Subcutaneous abdominal adipose tissue (tissue), 5 donors: ENCODE results near the gene UBE2J1.
"Not testable (repeated sequence)": the region's sequence is repeated elsewhere in the genome, so short reads cannot be mapped to it uniquely, and the experiment has no call there.

Experiments
- H3K27ac ChIP-seq: one replicate; pipeline ENCODE4 v1.7.0; 2013; ENCODE audit warnings: low read depth, mild to moderate bottlenecking, inconsistent platforms, low read length, moderate library complexity
- H3K27me3 ChIP-seq, 5 donors: one replicate each; pipeline ENCODE4 v1.7.0; 2013; ENCODE audit warnings: low read length in 5 of 5, inconsistent platforms in 1 of 5; ENCODE audit not compliant: control insufficient read depth in 5 of 5, insufficient read depth in 4 of 5
- H3K36me3 ChIP-seq, 5 donors: one replicate each; pipeline ENCODE4 v1.7.0; 2013; ENCODE audit warnings: low read length in 5 of 5; ENCODE audit not compliant: control insufficient read depth in 5 of 5, insufficient read depth in 5 of 5
- H3K4me1 ChIP-seq, 5 donors: one replicate each; pipeline ENCODE4 v1.7.0; 2013; ENCODE audit warnings: low read length in 5 of 5, mild to moderate bottlenecking in 3 of 5, moderate library complexity in 1 of 5; ENCODE audit not compliant: control insufficient read depth in 5 of 5, insufficient read depth in 5 of 5
- H3K4me3 ChIP-seq, 5 donors: one replicate each; pipeline ENCODE4 v1.7.0; 2013; ENCODE audit warnings: low read length in 5 of 5, low read depth in 1 of 5
- H3K9ac ChIP-seq, 5 donors: one replicate each; pipeline ENCODE4 v1.7.0; 2013; ENCODE audit warnings: low read length in 5 of 5, mild to moderate bottlenecking in 4 of 5, moderate library complexity in 3 of 5
- H3K9me3 ChIP-seq, 5 donors: one replicate each; pipeline ENCODE4 v1.7.0; 2013; ENCODE audit warnings: low read length in 5 of 5; ENCODE audit not compliant: control insufficient read depth in 5 of 5
- donor health status: healthy.
- donor health status: healthy.
- donor health status: healthy.
- donor health status: healthy.
- donor health status: healthy.

The UBE2J1 gene

DNA sequence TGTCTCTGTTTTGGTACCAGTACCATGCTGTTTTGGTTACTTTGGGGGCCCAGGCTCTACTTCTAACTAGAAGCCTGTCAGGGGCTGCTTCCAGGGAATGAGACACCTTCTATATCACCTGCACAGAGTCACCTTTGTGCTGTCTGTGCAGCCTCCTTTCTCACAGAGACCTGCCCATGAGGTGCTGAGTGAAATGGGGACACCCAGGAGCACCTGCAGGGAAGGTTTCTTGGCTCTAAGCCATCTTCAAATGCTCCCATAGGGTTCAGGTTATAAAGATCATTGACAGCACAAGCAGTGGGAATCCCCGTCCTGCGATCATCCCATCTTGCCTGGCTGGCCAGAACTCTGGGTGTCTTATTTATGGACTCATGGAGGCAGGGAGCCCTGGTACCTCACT is 56.5 kb downstream of the UBE2J1 start:
- Histone ChIP-seq H3K27ac (no peak overlapping the region), H3K36me3 (no peaks in the 10 kb centered on the region), H3K4me3 (no peak overlapping the region), H3K4me1 (peaks cover 0 to 16% (median 6%) of the 10 kb centered on the region in 5 donors), H3K27me3 (no peaks in the 10 kb centered on the region), H3K9ac (no peak overlapping the region), H3K9me3 (no peaks in the 10 kb centered on the region)

DNA sequence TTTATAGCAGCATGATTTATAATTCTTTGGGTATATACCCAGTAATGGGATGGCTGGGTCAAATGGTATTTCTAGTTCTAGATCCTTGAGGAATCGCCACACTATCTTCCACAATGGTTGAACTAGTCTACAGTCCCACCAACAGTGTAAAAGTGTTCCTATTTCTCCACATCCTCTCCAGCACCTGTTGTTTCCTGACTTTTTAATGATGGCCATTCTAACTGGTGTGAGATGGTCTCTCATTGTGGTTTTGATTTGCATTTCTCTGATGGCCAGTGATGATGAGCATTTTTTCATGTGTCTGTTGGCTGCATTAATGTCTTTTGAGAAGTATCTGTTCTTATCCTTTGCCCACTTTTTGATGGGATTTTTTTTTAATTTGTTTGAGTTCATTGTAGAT is 57.4 kb downstream of the UBE2J1 start:
- not testable (repeated sequence) for H3K9me3 ChIP-seq

DNA sequence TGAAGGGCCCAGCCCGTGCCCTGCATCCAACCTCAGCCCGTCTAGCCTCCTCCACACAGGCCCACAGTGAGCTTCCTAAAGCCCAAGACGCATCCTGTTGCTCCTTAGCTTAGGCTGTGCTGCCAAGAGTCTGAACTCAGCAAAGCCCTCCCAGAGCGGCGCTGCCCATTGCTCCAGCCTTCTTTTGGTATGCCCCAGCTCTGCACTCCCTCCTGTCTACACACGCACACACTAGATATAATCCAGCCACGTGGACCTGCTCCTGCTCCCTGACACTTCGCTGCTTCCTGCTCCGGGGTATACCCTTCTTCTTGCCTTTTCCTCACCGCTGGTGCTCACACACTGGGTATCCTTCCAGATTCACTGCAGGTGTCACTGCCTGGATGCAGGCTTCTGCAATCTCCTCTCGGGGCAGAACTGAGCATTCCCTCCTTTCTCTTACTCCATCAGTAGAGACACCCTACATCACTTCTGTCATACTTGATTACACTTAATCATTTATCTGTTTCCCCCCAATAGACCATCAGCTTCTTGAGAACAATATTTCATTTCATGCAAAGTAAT is 61.2 kb downstream of the UBE2J1 start:
- Histone ChIP-seq H3K36me3 (no peaks in the 10 kb centered on the region), H3K4me3 (no peak overlapping the region), H3K9me3 (no peaks in the 10 kb centered on the region), H3K4me1 (no peaks in the 10 kb centered on the region), H3K27ac (no peak overlapping the region), H3K9ac (no peak overlapping the region), H3K27me3 (peaks cover 0 to 3% (median 0%) of the 10 kb centered on the region in 5 donors)

More for the DNA sequence above, 57.4 kb downstream of the UBE2J1 start:
- H3K4me1 ChIP-seq: peaks cover 0 to 16% (median 6%) of the 10 kb centered on the region in 5 donors
- not testable (repeated sequence) for H3K36me3 ChIP-seq, H3K4me3 ChIP-seq, H3K9ac ChIP-seq, H3K27me3 ChIP-seq, H3K27ac ChIP-seq

DNA sequence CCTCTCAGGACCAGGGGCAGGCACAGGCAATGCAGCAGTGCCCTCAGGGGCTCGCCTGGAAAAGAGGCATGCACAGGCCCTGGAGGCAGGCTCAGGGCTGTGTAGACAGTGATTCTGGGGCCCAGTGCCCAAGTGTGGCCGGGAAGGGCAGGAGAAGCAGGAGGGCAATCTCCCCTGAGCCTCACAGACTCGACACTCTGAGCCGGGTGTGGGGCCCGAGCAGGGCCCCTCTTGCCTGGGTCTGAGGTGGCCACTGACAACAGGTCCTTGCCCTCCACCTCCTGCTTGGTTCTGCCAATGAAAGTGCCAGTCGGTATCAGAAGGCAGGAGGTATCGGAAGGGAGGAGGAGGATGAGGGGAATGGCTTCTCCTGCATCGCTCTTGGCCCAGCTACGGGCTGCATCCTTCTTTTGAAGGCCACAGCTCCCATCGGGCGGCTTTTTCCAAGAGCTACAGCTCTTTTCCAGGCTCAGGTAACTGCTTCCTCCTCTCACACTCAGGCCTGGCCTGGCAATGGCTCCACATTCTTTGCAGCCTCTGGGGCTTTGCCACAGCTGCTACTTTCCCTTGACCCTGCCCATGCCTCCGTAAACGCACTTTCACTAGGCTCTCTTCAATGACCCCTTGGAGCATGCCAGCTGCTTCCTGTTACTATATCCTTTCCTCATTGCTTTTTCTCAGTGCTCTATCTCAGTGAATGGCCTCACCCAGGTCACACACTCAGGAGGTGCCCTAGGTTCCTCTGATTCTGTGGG is 61.9 kb downstream of the UBE2J1 start:
- Histone ChIP-seq H3K36me3 (no peaks in the 10 kb centered on the region), H3K27me3 (peaks cover 0 to 3% (median 0%) of the 10 kb centered on the region in 5 donors), H3K4me1 (no peaks in the 10 kb centered on the region), H3K9ac (no peak overlapping the region), H3K4me3 (no peak overlapping the region), H3K27ac (no peak overlapping the region), H3K9me3 (no peaks in the 10 kb centered on the region)

DNA sequence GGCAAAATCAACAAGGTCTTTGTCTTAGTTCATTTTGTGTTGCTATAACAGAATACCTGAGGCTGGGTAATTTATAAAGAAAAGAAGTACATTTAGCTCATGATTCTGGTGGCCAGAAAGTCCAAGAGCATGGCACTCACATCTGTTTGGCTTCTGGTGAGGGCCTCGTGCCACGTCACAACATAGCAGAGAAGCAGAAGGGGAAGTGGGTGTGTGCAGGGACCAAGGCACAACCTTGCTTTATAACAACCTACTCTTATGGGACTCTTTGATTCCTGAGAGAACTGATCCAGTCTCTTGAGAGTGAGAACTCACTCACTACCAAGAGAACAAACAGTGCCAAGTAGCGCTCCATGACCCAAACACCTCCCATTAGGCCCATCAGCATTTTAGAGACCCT is 62.8 kb downstream of the UBE2J1 start:
- H3K9me3 ChIP-seq: no peaks in the 10 kb centered on the region
- no peaks in the 10 kb centered on the region for H3K4me1 ChIP-seq
- peaks cover 0 to 3% (median 0%) of the 10 kb centered on the region in 5 donors for H3K27me3 ChIP-seq
- H3K36me3 ChIP-seq: no peaks in the 10 kb centered on the region
- no peak overlapping the region for H3K9ac ChIP-seq
- no peak overlapping the region for H3K4me3 ChIP-seq
- H3K27ac ChIP-seq: no peak overlapping the region

DNA sequence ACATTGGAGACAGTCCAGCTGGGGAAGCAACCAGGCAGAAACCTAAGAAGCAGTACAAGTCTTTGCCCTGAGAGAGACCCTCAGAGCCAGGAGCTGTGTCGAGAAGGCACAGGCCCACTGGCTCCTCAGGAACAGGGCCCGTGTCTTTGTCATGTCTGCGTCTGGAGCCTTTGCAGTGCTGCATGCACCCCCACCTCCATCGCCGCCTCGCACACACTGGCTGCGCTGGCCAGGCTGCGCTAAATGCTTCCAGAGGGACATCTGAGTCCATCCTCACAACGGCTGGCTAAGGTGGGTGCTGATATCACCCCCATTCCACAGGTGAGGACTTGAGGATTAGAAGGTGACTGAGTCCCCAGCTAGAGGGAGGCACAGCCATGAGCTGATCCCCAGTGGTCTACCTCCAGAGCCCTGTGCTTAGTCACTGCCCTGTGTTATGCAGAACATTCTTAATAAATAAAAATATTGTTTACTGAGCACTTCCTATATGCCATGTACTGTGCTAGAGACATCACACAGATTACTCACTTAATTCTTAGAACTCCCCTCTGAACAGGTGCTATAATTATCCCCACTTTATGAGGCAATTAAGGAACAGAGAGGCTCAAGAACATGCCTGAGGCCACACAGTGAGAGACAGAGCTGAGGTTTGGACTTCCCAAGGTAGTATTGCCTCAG is 65.0 kb downstream of the UBE2J1 start:
- no peak overlapping the region for H3K9ac ChIP-seq
- no peak overlapping the region for H3K27ac ChIP-seq
- H3K4me1 ChIP-seq: no peaks in the 10 kb centered on the region
- H3K27me3 ChIP-seq: peaks cover 0 to 3% (median 0%) of the 10 kb centered on the region in 5 donors
- H3K36me3 ChIP-seq: no peaks in the 10 kb centered on the region
- no peak overlapping the region for H3K4me3 ChIP-seq
- H3K9me3 ChIP-seq: no peaks in the 10 kb centered on the region

DNA sequence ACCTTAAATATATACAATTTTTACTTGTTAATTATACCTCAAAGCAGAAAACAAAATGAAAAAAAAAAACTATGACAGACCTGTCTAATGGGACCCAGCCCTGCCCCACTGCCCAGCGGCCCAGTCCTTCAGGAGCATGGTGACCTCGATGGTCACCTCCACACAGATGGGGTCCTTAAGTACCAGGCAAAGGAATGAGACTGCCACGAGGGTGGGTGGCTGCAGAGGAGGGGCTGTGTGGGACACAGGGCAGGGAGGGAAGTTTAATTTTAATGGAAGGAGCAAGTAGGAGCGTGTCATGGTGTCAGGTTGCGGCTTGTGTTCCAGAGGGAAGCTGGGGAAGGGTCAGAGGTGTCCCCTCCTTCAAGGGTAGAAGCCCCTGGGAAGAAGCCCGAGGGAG is 66.0 kb downstream of the UBE2J1 start:
- H3K9ac ChIP-seq: no peak overlapping the region
- H3K4me1 ChIP-seq: no peaks in the 10 kb centered on the region
- H3K36me3 ChIP-seq: no peaks in the 10 kb centered on the region
- peaks cover 0 to 3% (median 0%) of the 10 kb centered on the region in 5 donors for H3K27me3 ChIP-seq
- no peak overlapping the region for H3K27ac ChIP-seq
- H3K4me3 ChIP-seq: no peak overlapping the region
- no peaks in the 10 kb centered on the region for H3K9me3 ChIP-seq

DNA sequence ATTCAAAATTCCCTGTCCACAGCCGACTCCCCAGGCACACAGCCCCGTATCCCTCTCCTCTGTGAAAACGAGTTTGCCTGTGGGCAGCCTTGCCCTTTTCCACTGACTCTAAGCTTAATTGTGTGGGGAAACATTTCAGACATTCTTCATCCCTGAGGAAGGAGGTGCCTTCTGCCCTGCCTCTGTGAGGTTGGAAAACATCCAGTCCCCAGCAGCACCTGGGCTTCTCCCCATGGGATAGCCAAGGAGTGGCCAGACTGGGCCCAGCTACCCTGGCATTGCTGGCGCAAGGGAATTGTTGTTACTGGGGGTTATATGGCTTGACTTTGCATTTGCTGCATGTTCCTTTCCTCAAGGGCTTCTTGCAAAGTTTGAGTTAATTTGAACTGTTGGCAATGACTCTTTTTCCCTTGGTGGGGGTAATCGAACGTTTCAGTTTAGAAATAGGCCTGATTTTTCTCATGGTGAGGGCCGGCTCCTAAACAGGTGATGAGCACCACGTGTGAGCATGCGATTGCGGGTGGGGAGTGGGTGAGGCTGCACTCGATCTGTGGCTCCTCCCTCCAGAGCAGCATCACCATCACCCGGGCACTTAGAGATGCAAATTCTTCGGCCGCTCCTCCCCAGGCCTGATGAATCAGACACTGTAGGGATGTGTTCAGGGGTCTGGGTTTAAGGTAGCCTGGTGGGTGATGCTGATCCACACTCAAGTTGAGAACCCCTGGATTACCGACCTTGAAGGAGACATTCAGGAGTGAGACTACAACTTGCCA is 67.4 kb downstream of the UBE2J1 start:
- H3K9ac ChIP-seq: no peak overlapping the region
- peaks cover 0 to 3% (median 0%) of the 10 kb centered on the region in 5 donors for H3K27me3 ChIP-seq
- no peaks in the 10 kb centered on the region for H3K4me1 ChIP-seq
- H3K27ac ChIP-seq: no peak overlapping the region
- no peak overlapping the region for H3K4me3 ChIP-seq
- no peaks in the 10 kb centered on the region for H3K36me3 ChIP-seq
- no peaks in the 10 kb centered on the region for H3K9me3 ChIP-seq

DNA sequence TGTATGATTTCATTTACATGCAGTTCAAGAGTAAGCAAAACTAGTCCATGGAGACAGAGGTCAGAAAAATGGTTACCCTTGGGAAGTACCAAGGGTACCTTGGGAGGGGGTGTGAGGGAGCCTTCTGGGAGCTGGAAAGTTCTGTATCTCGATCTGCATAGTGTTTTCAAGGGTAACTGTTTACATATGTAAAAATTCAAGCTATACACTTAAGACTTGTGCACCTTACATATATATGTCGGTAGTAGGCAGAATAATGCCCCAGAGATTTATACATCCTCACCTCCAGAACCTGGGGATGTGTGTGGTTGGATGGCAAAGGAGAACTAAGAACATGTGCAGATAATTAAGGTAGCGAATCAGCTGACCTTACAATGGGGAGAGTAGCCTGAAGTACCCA is 68.4 kb downstream of the UBE2J1 start:
- no peaks in the 10 kb centered on the region for H3K4me1 ChIP-seq
- H3K27me3 ChIP-seq: peaks cover 0 to 3% (median 0%) of the 10 kb centered on the region in 5 donors
- H3K27ac ChIP-seq: no peak overlapping the region
- H3K4me3 ChIP-seq: no peak overlapping the region
- H3K9ac ChIP-seq: no peak overlapping the region
- no peaks in the 10 kb centered on the region for H3K36me3 ChIP-seq
- H3K9me3 ChIP-seq: no peaks in the 10 kb centered on the region
